Activated B cell treated with CpG ODN at 0.5 μM for 24 hours (primary cell): ENCODE data around the gene TCP10L. TPM values are rescaled to one million over a fixed set of nuclear protein-coding genes. Genes with fewer than 3 reads are reported as not detected.
A peak's percentile ranks its signal among the peaks of the same experiment; 100 is the strongest.
"Not testable (repeated sequence)": the region's sequence is repeated elsewhere in the genome, so short reads cannot be mapped to it uniquely, and the experiment has no call there.

Experiments used
- ATAC-seq: fragments of 200-7000 bp; cut with Tn5 transposase; one replicate; pipeline ENCODE4 v1.10.0; 2021; ENCODE audit warnings: low read depth, mild to moderate bottlenecking, moderate library complexity
- CTCF ChIA-PET: fragments of 350-600 bp; sonication (Branson Sonifier 250); formaldehyde crosslinking; loops from one replicate; lab custom pipeline; 2021; ENCODE audit warnings: antibody characterized with exemption; lab: Charles Lee
- POLR2A ChIA-PET: fragments of 350-600 bp; sonication (Branson Sonifier 250); formaldehyde crosslinking; loops from one replicate; lab custom pipeline; 2021; ENCODE audit warnings: antibody characterized with exemption; lab: Charles Lee
- DNase-seq: peaks from one replicate; pipeline ENCODE4 v3.0.0; 2022
- H3K27ac Mint-ChIP-seq: one replicate; pipeline ENCODE4 v1.8.0; 2020; ENCODE audit warnings: mixed read lengths
- H3K27me3 Mint-ChIP-seq: one replicate; pipeline ENCODE4 v1.8.0; 2021; ENCODE audit warnings: mixed read lengths
- H3K36me3 Mint-ChIP-seq: one replicate; pipeline ENCODE4 v1.8.0; 2021; ENCODE audit warnings: low read depth, mixed read lengths
- H3K4me1 Mint-ChIP-seq: one replicate; pipeline ENCODE4 v1.8.0; 2021; ENCODE audit warnings: mixed read lengths
- H3K4me3 Mint-ChIP-seq: one replicate; pipeline ENCODE4 v1.8.0; 2020; ENCODE audit warnings: mild to moderate bottlenecking, mixed read lengths
- H3K9me3 Mint-ChIP-seq: one replicate; pipeline ENCODE4 v1.8.0; 2020; ENCODE audit warnings: mixed read lengths
- CTCF ChIP-seq: fragments of 200-600 bp; IDR thresholded peaks from one replicate; pipeline ENCODE4 v1.8.0; 2022; ENCODE audit warnings: antibody characterized with exemption, mild to moderate bottlenecking
- intact Hi-C: fragments of 100-400 bp; cut with micrococcal nuclease; formaldehyde crosslinking; loops from one replicate; pipeline ENCODE4 v1.15.1; 2024
- total RNA-seq: library from RNA; stranded (reverse); gene quantifications from 2 replicates; pipeline ENCODE4 v1.2.3, GENCODE V29; 2022

Gene TCP10L
- total RNA-seq, 1 donor from 2014 or later, result 0.58 TPM

DNA sequence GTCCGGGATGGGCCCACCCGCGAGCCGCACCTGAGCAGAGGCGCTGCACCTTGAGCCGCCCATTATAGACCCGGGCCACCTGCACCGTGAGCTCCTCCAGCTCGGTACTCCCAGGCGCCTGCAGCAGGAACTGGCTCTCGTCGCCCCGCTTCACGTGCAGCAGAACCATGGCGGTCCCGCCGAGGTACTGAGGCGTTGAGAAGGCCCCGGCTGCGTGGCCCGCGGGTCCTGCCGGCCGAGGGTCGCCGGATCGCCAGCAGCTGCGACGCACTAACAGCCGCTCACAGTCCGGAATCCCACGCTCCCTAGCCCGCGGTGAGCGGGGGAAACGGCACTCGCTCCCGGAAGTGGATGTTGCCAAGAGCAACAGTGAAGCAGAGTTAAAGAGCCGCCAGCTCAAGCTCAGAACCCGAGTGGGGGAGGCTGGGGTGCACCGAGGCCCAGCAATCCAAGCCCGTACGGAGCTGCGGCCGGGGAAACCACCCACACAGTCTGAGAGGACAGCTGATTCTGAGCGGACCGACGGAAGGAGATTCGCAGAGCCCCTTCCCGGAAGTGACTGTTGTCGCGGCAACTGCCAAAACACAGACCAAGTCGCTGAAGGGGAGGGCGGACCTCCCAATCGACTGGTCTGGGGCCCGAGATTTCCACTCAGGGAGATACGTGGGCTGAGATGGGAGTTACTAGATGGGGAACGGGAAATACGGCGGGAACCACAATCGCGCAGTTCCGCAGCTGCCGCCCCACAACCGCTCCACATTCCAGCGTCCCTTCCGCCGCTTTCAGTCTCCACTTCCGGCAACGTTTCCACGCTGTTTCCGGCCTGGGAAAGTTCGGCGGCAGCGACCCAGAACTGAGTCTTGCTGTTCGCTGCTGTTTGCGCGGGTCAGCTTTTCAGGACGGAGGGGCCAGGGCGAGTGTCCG is 27.0 kb upstream of the TCP10L start, which contains the start of gene CFAP298:
CFAP298 (minus strand) TSS at position 303 of the 924 bp plus-strand sequence; CDS start at position 169, 134 bp downstream.
- H3K4me1 Mint-ChIP-seq, result peaks cover 12% of the 10 kb centered on the region
- ATAC-seq, result peak; percentile 89
- H3K27ac Mint-ChIP-seq, result peak within 1 kb of the TSS; percentile 96
- intact Hi-C loops, result loop anchor here (1.0 to 5.0 kb wide), 11 partner anchors 116 to 1030 kb away; partner anchors contain the start of genes GART, ITSN1, MIS18A and PAXBP1
- H3K36me3 Mint-ChIP-seq, result peaks cover 29% of the 10 kb centered on the region
- H3K9me3 Mint-ChIP-seq, result no peaks in the 10 kb centered on the region
- TF ChIP-seq CTCF, result no peak
- H3K4me3 Mint-ChIP-seq, result peak within 1 kb of the TSS; percentile 97
- DNase-seq, result peak; percentile 83
- POLR2A ChIA-PET, result interaction anchor here (0.6 to 2.3 kb wide), 7 partner anchors 71 to 881 kb away, joined by 3 to 14 read pairs (median 5); partner anchors contain the start of genes PAXBP1, SYNJ1, TMEM50B and URB1
- CTCF ChIA-PET, result interaction anchor here (0.5 to 2.0 kb wide), 3 partner anchors 12 to 1328 kb away, joined by 3 to 10 read pairs (median 3); partner anchors contain the start of gene PAXBP1
- H3K27me3 Mint-ChIP-seq, result no peaks in the 10 kb centered on the region

- peaks cover 12% of the 10 kb centered on the region for H3K4me1 Mint-ChIP-seq
- intact Hi-C loops, result loop anchor here (1.0 to 5.0 kb wide), 4 partner anchors 101 to 879 kb away; partner anchors contain the start of gene SCAF4
- POLR2A ChIA-PET, result interaction anchor here (1.6 to 2.3 kb wide), 4 partner anchors 116 to 880 kb away, joined by 4 to 14 read pairs (median 6); partner anchors contain the start of genes PAXBP1, SYNJ1 and URB1
- H3K27me3 Mint-ChIP-seq, result no peaks in the 10 kb centered on the region
- H3K9me3 Mint-ChIP-seq, result no peaks in the 10 kb centered on the region
- peak overlapping the region; percentile 96 for H3K27ac Mint-ChIP-seq
- H3K4me3 Mint-ChIP-seq, result peak overlapping the region; percentile 97
- TF ChIP-seq CTCF, result no peak
- DNase-seq (peak; percentile 22), ATAC-seq (peak; percentile 13)
- CTCF ChIA-PET, result interaction anchor here (2.0 kb wide), 1 partner anchor 11 kb away, joined by 10 read pairs; no protein-coding TSS in a partner anchor
- H3K36me3 Mint-ChIP-seq, result peaks cover 36% of the 10 kb centered on the region
These were observed 26.2 kb upstream of the TCP10L start for GRCh38 chr21:32611471-32611997.

- ChIA-PET POLR2A (interaction anchor here (1.9 to 2.3 kb wide), 2 partner anchors 161 to 218 kb away, joined by 7 to 14 read pairs; partner anchors contain the start of genes PAXBP1 and URB1), CTCF (interaction anchor here (2.0 kb wide), 1 partner anchor 11 kb away, joined by 10 read pairs; no protein-coding TSS in a partner anchor)
- not testable (repeated sequence) for H3K4me3 Mint-ChIP-seq, ATAC-seq, H3K27ac Mint-ChIP-seq, H3K9me3 Mint-ChIP-seq, DNase-seq, H3K27me3 Mint-ChIP-seq
- H3K36me3 Mint-ChIP-seq, result peaks cover 42% of the 10 kb centered on the region
- intact Hi-C loops, result loop anchor here (1.0 to 5.0 kb wide), 4 partner anchors 101 to 879 kb away; partner anchors contain the start of gene SCAF4
- H3K4me1 Mint-ChIP-seq, result peaks cover 12% of the 10 kb centered on the region
These were observed 25.6 kb upstream of the TCP10L start for GRCh38 chr21:32610940-32611339.

- Mint-ChIP-seq H3K27me3 (no peaks in the 10 kb centered on the region), H3K9me3 (no peaks in the 10 kb centered on the region), H3K4me3 (no peak overlapping the region), H3K36me3 (peaks cover 62% of the 10 kb centered on the region), H3K27ac (no peak overlapping the region), H3K4me1 (peaks cover 12% of the 10 kb centered on the region)
- ChIA-PET POLR2A (interaction anchor here (0.8 kb wide), 1 partner anchor 216 kb away, joined by 16 read pairs; the partner anchor contains the start of gene URB1), CTCF (no interaction called here)
- intact Hi-C loops, result no loop called here
- TF ChIP-seq CTCF, result no peak
- ATAC-seq (no peak), DNase-seq (no peak)
These were observed 23.5 kb upstream of the TCP10L start for GRCh38 chr21:32608851-32609250.

DNA sequence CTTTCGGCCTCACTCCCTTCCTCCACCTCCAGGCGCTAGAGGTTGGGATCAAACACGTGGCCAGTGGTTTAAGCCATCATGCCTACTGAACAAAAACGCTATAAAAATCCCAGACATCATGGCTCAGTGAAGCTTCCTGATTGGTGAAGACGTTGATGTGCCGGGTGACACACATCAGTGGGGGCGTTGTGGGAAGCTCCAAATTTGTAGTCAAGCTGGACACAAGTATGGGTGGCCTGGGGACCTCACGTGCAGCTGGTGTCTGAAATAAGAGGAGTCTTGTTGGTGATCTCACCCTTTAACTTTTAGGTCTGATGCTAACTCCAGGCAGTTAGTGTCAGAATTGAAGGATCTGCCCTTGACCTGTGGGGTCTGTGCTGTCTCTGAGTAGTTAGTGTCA is 20.1 kb upstream of the TCP10L start:
- Mint-ChIP-seq H3K27me3 (no peaks in the 10 kb centered on the region), H3K36me3 (peaks cover 77% of the 10 kb centered on the region), H3K27ac (no peak overlapping the region), H3K4me1 (no peaks in the 10 kb centered on the region), H3K4me3 (no peak overlapping the region), H3K9me3 (no peaks in the 10 kb centered on the region)
- CTCF ChIA-PET, result interaction anchor here (0.6 kb wide), 1 partner anchor 892 kb away, joined by 3 read pairs; no protein-coding TSS in a partner anchor
- ATAC-seq (no peak), DNase-seq (no peak)
- no peak for TF ChIP-seq CTCF
- intact Hi-C loops, result no loop called here
- POLR2A ChIA-PET, result no interaction called here
